NOMO-1 treated with DMSO at 0.1 percent for 48 hours (cell line): Measurements from ENCODE around the gene ITPRID2.
A peak's percentile ranks its signal among the peaks of the same experiment; 100 is the strongest.

Experiments used
- DNase-seq: peaks from one replicate; lab custom pipeline; 2025; ENCODE audit not compliant: unreplicated experiment; lab: John Stamatoyannopoulos, UW

ITPRID2 gene

GRCh38 chr2:181879295-181879694 is 12.2 kb upstream of the ITPRID2 start:
- no peak for DNase-seq

GRCh38 chr2:181882246-181883020 is 9.1 kb upstream of the ITPRID2 start:
- DNase-seq = no peak

GRCh38 chr2:181884601-181885000 is 6.9 kb upstream of the ITPRID2 start:
- DNase-seq = no peak

- no peak for DNase-seq
Observed at GRCh38 chr2:181885096-181885495, 6.4 kb upstream of the ITPRID2 start.

GRCh38 chr2:181886192-181886591 is 5.3 kb upstream of the ITPRID2 start:
- DNase-seq = no peak

GRCh38 chr2:181887045-181887444 is 4.5 kb upstream of the ITPRID2 start:
- DNase-seq = no peak

- DNase-seq = no peak
Observed at GRCh38 chr2:181889776-181890175, 1.8 kb upstream of the ITPRID2 start.

GRCh38 chr2:181890271-181890670 is 1.3 kb upstream of the ITPRID2 start:
- no peak for DNase-seq

- peak; percentile 72 for DNase-seq
Observed at GRCh38 chr2:181891966-181892798, 652 bp downstream of the ITPRID2 start.

GRCh38 chr2:181892799-181893435 is 1.4 kb downstream of the ITPRID2 start:
- DNase-seq = peak; percentile 62

- no peak for DNase-seq
Observed at GRCh38 chr2:181894381-181894780, 2.9 kb downstream of the ITPRID2 start.

- DNase-seq = no peak
Observed at GRCh38 chr2:181895818-181896217, 4.3 kb downstream of the ITPRID2 start.

GRCh38 chr2:181896286-181896685 is 4.8 kb downstream of the ITPRID2 start:
- DNase-seq = no peak

GRCh38 chr2:181900007-181900651 is 8.6 kb downstream of the ITPRID2 start:
- DNase-seq = no peak

GRCh38 chr2:181902625-181903024 is 11.1 kb downstream of the ITPRID2 start:
- no peak for DNase-seq

- DNase-seq = peak; percentile 12
Observed at GRCh38 chr2:181904022-181904632, 12.6 kb downstream of the ITPRID2 start.

- no peak for DNase-seq
Observed at GRCh38 chr2:181907057-181907456, 15.5 kb downstream of the ITPRID2 start.

- no peak for DNase-seq
Observed at GRCh38 chr2:181907635-181908034, 16.1 kb downstream of the ITPRID2 start.

GRCh38 chr2:181910028-181910831 is 18.7 kb downstream of the ITPRID2 start:
- peak; percentile 15 for DNase-seq

- DNase-seq = no peak
Observed at GRCh38 chr2:181911830-181912229, 20.3 kb downstream of the ITPRID2 start.
